ENCODE data around the gene TMEM116.
"Not testable (repeated sequence)": the region's sequence is repeated elsewhere in the genome, so short reads cannot be mapped to it uniquely, and the experiment has no call there.

Gene TMEM116

DNA sequence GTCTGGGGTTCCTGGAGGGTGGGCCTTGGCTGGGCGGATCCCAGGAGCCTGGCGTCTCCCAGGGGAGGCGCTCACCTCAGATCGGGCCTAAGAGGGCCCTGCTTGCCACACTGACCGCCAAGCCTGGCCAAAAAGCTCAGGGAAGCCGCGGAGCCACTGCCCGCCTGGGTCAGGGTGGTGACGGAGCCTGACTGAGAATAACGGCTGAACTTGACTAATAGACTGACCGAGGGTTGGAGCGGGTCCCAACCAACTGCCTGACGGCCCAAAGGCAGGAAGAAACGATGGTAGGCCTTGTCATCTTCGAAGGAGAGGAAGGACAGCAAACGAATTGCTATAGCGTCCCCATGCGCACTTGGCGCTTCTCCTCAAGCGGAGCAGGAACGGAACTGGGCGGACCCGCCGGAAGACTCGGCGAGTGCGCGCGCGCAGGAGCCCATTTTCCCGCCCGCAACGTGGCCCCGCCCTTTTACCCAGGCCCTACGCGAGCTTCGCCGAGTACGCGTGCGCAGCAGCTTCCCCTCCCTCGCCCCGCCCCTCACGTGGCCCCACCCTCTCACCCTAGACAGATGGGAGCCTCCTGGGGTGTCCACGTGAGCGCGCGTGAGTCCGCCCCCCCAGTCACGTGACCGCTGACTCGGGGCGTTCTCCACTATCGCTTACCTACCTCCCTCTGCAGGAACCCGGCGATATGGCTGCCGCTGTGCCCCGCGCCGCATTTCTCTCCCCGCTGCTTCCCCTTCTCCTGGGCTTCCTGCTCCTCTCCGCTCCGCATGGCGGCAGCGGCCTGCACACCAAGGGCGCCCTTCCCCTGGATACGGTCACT, at the start of gene TMEM116, which contains the start of gene ERP29:
TSS of gene TMEM116 (minus strand) at position 391 of the 826 bp plus-strand sequence. CDS start 7,895 bp downstream, outside the sequence.
TSS of gene ERP29 (plus strand) at position 652 of the 826 bp plus-strand sequence. CDS start at position 692, 40 bp downstream.
- in situ Hi-C loops (cut with MboI; ENCODE audit: low sequenced_read_pairs), result no loop called here

DNA sequence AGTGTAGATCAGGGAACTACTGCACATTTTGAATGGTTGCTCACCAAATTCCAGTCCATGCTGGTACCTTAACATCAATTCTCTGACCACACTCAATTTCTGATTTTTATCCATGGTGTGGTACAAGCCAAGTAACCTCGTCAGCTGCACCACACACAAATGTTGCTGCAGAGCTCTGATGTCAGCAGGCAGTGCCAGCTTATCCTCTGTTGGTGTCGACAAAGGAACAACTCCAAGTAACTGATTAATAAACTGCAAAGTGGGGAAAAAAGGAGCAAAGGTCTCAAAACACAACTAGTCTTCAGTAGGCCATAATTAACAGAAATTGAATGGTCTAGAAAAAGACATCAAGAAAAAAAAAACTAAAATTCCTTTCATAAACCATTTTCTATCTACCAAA, 48.2 kb upstream of the TMEM116 start:
- in situ Hi-C loops (cut with MboI; ENCODE audit: low sequenced_read_pairs), result no loop called here

DNA sequence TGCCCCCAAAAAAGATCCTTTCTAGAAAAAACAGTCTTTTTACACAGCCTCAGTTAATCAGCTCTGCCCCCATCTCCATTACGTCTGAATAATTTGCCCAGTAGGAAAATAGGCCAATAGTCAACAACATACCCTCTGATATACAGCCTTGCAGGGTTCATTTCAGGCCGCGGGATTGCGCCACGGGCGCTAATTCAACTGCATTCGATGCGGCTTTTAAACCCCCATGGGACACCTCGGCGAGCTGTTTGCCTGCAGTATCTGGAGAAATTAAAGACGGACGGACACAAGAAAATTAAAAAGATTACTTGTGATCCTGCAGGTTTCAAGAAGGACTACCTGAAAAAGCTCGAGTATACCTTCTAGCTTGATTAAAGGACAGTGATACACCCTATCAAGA, 36.4 kb upstream of the TMEM116 start:
- in situ Hi-C loops (cut with MboI; ENCODE audit: low sequenced_read_pairs), result no loop called here

DNA sequence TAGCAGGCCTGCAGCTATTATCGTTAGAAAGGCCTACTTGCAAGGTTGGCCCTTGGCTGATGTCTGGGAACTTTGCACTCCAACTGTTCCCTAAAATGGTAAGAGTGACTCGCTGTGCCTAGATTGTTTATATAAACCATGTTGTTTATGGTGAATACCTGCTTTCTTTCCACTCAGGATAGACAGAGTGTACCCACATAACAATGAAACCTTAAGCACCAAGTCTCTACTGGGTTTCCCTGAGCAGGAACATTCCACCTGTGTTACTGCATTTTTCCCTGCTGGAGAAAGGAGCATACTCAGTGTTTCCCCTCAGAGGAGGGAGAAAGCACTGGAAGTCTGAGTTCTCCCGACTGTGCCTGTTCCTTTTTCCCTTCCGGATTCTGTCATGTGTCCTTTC, 33.0 kb upstream of the TMEM116 start:
- in situ Hi-C loops (cut with MboI; ENCODE audit: low sequenced_read_pairs), result no loop called here

DNA sequence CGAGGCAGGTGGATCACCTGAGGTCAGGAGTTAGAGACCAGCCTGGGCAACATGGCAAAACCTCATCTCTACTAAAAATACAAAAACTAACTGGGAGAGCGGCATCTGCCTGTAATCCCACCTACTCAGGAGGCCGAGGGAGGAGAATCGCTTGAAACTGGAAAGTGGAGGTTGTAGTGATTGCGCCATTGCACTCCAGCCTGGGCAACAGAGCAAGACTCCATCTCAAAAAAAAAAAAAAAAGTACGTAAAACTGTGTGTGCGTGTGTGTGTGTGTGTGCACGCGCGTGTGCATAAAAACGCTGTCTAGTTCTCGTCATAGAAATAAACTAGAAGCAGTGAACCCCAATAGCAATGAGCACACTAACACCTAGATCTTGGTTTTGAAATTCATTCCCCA, 23.6 kb upstream of the TMEM116 start:
- in situ Hi-C loops (cut with MboI; ENCODE audit: low sequenced_read_pairs), result not testable (repeated sequence)

DNA sequence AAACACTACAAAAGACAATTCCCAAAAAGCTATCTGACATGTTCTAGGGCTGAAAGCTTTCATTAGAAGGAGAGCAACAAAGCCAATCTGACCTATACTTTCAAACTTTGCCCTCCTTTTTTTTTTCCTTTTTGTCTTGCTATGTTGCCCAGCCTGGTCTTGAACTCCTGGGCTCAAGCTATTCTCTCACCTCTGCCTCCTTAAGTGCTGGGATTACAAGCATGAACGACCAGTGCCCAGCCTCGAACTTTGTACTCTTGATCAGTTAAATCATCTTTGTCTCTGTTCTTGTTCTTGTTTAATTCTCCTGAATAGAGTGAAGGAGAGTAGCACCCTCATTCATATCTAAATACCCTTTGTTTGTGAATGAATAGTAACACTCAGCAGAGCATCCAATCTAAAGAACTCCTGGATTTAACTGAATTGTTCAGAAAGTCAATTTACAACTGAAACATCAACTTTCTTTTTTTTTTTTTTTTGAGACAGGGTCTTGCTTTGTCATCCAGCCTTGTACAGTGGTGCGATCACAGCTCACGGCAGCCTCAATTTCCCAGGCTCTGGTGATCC, 22.3 kb upstream of the TMEM116 start:
- in situ Hi-C loops (cut with MboI; ENCODE audit: low sequenced_read_pairs), result no loop called here

DNA sequence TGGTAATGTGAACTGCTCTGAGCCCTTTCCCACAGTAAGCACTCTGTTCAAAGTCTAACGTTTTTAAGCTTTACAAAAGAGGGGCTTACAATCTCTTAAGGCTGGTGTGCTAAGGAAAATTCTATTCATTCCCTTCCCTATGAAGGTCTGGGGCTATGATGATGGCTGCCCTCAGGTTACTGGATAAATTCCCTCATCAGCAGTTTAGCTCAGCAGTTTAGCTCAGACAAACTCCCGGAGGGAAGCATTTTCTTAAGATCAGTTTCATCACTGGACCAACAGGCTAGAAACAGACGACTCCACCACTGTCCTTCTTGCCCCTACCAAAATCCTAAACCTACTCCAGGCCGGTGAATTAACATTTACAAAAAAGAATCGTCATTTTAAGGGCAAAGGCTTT, 19.3 kb upstream of the TMEM116 start:
- in situ Hi-C loops (cut with MboI; ENCODE audit: low sequenced_read_pairs), result no loop called here

DNA sequence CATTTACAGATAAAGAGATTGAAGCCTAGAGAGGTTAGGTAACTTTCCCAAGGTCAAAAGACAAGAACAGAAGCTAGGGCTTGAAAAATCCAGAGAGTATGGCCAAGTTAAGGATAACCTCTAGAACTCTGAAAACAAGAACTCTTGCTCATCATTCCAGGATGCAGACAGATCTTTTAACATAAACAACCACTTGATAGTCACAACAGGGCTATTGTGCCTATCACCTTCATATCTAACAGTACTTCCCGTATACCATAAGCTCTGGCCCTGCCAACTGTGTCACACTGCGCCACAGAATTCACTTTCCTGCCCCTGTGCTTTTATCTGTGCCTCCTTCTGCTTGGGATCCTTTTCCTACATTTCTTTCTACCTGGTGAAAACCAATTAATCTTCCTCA, 18.5 kb upstream of the TMEM116 start:
- in situ Hi-C loops (cut with MboI; ENCODE audit: low sequenced_read_pairs), result no loop called here

DNA sequence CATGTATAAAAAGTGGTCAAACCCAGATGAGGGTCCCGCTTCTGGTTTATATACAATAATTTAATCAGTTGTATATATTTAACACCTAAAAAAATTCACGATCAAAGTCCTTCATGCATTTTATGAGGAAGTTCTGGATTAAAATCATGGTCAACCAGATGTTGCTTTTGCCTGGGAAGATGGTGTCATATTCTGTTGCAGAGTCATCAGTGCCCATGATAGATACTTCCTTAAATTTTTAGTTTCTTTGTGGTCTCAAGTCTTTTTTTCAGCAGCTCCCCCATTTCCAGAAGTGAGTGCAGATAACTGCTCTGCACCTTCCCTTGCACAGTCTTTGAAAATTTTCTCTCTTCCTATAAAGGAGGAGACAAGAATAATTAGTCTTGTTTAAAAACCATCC, 16.3 kb upstream of the TMEM116 start:
- in situ Hi-C loops (cut with MboI; ENCODE audit: low sequenced_read_pairs), result no loop called here

DNA sequence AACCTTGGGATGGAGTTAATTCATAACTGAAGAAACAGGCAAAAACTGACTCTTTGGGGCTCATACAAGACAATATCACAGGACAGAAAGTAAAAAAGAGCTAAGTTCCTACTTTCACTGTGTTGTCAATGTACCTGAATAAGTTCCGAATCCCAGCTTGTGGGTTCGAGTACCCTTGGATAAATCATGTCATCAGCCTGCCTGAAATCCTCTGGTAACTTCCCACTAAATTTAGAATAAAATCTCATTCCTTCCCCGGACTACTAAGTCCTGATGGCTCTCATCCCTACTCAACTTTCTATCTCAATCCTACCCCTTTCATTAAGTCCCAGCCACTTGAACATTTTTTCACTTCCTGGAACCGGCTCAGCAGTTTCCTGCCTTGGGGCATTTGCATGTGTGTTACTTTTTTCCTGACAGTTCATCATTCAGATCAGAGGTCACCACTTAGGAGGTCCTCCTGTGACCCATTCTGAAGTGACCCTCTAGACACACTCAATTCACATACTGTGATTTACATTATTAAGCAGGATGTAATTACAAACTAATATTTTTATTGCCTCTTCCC, 12.9 kb upstream of the TMEM116 start:
- in situ Hi-C loops (cut with MboI; ENCODE audit: low sequenced_read_pairs), result no loop called here

DNA sequence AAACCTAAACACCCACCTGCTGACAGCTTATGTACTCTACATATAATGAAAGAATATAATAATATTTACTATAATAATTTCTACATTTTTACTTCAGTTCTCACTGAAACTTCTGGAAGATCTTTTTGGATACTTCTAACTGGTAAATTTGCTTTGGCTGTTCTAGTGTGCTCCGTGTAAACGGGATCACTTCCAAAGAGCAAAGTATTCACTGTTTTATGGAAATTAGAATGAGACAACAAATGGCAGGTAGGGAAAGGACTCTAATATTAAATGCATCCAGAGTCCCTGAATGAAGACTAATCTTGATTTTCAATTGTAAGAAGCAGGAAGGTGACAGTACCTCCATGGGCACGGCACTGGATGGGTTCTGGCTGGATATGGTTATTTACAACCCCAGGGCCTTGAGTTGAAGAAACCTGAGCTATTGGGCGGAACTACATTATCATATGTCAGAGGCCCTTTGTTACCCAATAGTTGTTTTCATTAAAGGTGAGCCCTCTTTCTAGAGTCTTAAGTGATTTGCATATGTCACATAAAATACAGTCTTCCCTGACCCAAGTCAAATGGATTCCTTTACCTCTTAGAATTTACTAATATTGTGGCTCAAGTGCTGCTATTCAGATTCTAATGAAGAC, 10.9 kb upstream of the TMEM116 start:
- in situ Hi-C loops (cut with MboI; ENCODE audit: low sequenced_read_pairs), result no loop called here

DNA sequence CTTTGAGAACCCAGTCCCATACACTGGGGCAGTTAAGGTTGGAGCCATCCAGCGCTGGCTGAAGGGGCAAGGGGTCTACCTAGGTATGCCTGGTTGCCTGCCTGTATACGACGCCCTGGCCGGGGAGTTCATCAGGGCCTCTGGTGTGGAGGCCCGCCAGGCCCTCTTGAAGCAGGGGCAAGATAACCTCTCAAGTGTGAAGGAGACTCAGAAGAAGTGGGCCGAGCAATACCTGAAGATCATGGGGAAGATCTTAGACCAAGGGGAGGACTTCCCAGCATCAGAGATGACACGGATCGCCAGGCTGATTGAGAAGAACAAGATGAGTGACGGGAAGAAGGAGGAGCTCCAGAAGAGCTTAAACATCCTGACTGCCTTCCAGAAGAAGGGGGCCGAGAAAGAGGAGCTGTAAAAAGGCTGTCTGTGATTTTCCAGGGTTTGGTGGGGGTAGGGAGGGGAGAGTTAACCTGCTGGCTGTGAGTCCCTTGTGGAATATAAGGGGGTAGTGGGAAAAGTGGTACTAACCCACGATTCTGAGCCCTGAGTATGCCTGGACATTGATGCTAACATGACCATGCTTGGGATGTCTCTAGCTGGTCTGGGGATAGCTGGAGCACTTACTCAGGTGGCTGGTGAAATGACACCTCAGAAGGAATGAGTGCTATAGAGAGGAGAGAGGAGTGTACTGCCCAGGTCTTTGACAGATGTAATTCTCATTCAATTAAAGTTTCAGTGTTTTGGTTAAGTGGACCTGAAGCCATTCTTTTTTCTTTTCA, 9.5 kb upstream of the TMEM116 start:
- in situ Hi-C loops (cut with MboI; ENCODE audit: low sequenced_read_pairs), result no loop called here

DNA sequence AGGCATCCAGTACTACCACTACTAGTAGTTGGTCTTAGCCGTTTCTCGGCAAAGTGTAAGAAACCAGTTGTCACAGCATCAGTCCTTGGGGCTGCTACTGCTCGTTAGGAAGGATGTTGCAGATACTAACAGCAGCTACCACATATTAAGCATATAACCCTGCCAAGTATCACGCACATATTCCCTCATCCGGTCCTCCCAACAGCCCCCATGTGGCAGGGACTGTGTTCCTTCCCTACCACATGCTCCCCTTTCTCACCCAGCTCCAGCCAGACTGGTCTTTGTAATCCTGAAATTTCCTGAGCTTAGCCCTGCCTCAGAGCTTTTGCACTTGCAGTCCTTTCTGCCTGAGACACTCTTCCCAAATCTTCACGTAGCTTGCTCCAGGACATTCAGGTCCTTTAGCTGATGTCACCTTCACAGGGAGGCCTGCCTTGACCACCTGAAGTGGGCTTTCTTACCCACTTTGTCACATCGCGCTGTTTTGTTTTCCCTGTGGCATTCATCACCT, 8.0 kb upstream of the TMEM116 start:
- in situ Hi-C loops (cut with MboI; ENCODE audit: low sequenced_read_pairs), result no loop called here

DNA sequence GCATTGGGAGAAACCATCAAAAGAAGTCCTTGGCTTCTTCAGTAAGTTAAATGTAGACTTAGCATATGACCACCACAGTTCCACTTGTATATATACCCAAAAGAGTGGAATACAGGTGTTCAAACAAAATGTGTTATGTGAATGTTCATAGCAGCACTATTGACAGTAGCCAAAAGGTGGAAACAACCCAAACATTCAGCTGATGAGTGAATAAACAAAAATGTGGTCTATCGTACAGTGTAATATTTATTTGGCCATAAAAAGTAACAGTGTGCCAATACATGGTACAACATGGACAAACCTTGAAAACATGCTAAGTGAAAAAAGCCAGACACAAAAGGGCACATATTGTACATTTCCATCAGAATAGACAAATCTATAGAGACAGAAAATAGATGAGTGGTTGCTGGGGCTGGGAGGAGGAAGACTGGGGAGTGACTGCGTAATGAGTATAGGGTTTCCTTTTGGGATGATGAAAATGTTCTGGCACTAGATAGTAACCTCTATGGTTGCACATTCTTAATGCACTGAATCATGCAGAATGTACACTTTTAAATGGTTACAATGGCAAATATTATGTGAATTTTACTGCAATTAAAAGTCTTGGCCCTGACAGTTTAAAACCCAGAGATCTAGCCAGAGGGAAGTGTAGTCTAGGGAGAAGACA, 5.7 kb upstream of the TMEM116 start:
- in situ Hi-C loops (cut with MboI; ENCODE audit: low sequenced_read_pairs), result no loop called here

DNA sequence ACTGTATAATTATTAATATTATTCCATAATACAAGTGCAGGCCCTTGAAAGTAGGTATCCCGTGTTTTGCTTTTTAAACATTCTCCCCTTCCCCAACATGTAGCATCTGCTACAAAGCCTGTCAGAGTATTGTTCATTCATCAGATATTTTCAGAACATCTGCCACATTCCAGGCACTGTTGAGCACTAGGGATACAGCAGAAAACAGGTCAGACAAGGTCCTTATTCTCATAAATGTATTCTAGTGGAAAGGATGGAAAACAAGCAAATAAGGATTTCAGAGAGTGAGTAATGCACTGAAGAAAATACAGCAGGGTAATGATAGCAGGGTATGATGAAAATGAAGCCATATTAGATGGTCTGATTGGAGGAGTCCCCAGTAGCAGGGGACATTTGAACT, 4.1 kb upstream of the TMEM116 start:
- in situ Hi-C loops (cut with MboI; ENCODE audit: low sequenced_read_pairs), result no loop called here

DNA sequence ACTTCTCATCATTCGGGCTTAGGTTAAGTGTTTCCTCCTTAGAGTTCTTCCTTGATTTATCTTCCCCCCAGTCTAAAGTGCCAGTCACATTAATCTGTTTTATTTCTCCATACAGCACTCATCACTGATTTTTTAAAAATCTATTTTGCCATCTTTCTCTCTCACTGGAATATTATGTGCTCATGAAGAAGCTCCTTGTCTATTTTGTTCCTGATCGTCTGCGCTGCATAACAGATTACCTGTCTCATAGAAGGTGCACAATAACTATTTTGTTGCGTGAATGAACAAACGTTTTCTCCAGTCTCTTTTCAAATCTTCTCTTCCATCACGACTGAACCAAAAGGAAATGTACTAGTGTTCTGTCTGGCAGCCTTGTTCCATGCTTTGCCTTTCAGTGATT, 3.0 kb upstream of the TMEM116 start:
- in situ Hi-C loops (cut with MboI; ENCODE audit: low sequenced_read_pairs), result no loop called here

DNA sequence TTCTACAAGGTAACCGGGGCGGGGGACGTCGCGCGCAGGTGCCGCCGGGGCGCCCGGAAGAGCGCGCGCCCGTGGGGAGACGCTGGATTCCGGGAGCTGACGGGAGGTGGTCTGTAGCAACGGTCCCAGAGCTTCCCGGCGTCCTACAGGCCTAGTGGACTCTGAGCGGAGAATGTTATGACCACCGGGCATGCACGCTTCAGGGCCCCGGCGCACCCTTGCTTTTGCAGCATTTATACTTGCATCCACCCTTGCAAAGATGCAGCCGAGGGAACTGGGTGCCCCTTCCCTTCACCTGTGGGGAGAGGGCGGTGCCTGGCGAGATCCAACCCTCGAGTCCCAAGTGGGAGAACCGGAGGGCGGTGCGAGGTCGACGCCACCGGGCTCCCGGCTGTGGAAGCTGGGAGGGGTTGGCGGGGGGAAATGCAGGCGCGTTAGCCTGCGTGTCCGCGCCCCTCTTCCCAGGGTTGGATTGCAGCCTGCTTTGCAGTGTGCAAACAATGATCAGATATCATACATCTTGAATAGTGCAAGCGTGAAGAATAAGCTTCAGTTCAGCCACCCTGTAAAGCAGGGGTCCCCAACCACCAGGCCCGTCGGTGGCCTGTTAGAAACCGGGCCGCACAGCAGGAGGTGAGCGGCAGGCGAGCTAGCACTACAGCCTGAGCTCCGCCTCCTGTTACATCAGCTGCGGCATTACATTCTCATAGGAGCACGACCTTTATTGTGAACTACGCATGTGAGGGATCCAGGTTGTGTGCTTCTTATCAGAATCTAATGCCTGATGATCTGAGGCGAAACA, 837 bp upstream of the TMEM116 start:
- in situ Hi-C loops (cut with MboI; ENCODE audit: low sequenced_read_pairs), result no loop called here

DNA sequence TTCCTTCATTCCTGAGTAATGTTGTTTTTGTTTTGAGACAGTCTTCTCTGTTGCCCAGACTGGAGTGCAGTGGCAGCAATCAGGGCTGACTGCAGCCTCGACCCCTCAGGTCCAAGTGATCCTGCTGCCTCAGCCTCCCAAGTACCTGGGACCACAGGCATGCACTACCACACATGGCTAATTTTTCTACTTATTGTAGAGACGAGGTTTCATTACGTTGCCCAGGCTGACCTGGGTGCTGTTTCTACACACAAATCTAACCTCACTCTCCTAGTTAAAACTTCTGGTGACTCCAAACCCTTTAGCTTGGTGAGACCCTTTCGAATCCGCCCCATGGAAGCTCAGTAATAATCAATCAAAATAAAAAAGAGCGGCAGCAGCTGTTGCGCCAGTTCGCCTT, 1.3 kb downstream of the TMEM116 start:
- in situ Hi-C loops (cut with MboI; ENCODE audit: low sequenced_read_pairs), result no loop called here
